Kidney (tissue), 14 donors: ENCODE measurements around the gene NAT16. TPM values are rescaled to one million over a fixed set of nuclear protein-coding genes. Genes with fewer than 3 reads are reported as not detected.
"Not testable (repeated sequence)": the region's sequence is repeated elsewhere in the genome, so short reads cannot be mapped to it uniquely, and the experiment has no call there.

ENCODE experiments used
- DNase-seq, 5 donors: peaks; one replicate each; pipeline ENCODE4 v3.0.0-alpha.2; 2013 to 2020
- FAIRE-seq: peaks from 2 replicates; lab custom pipeline; 2012; peaks lifted over from hg19 to GRCh38; lab: Jason Lieb, UNC
- H3K27ac ChIP-seq, 2 donors: one replicate each; pipeline ENCODE4 v1.7.0; 2013; ENCODE audit warnings: low read depth in 2 of 2, low read length in 2 of 2, inconsistent platforms in 1 of 2
- H3K27me3 ChIP-seq: one replicate; pipeline ENCODE4 v1.7.1; 2013; ENCODE audit warnings: low read length, inconsistent platforms; ENCODE audit not compliant: control insufficient read depth, insufficient read depth
- H3K36me3 ChIP-seq, 3 donors: one replicate each; pipeline versions ENCODE4 v1.7.0 to v1.7.1; 2013; ENCODE audit warnings: low read length in 3 of 3, control low read depth in 1 of 3, inconsistent platforms in 1 of 3; ENCODE audit not compliant: insufficient read depth in 3 of 3, control insufficient read depth in 2 of 3
- H3K4me1 ChIP-seq, 3 donors: one replicate each; pipeline versions ENCODE4 v1.7.0 to v1.7.1; 2013; ENCODE audit warnings: low read length in 3 of 3, inconsistent platforms in 1 of 3, low read depth in 1 of 3; ENCODE audit not compliant: control insufficient read depth in 2 of 3, insufficient read depth in 2 of 3
- H3K4me3 ChIP-seq, 3 donors: one replicate each; pipeline versions ENCODE4 v1.7.0 to v1.8.1; 2013; ENCODE audit warnings: low read length in 3 of 3, control low read depth in 1 of 3, inconsistent platforms in 1 of 3
- H3K9ac ChIP-seq, 3 donors: one replicate each; pipeline versions ENCODE4 v1.7.0 to v1.7.1; 2013; ENCODE audit warnings: low read length in 3 of 3, control low read depth in 1 of 3, inconsistent platforms in 1 of 3
- H3K9me3 ChIP-seq, 3 donors: one replicate each; pipeline versions ENCODE4 v1.7.0 to v1.7.1; 2013; ENCODE audit warnings: low read length in 3 of 3, control low read depth in 1 of 3, inconsistent platforms in 1 of 3; ENCODE audit not compliant: control insufficient read depth in 2 of 3, insufficient read depth in 1 of 3
- intact Hi-C: fragments of 100-400 bp; cut with DNase I; formaldehyde crosslinking; loops from one replicate; pipeline ENCODE4 v1.11.1; 2022
- polyA plus RNA-seq: library from polyadenylated mRNA; stranded (reverse); fragments of 350-450 nt; fragmentation: Illumina TruSeq; extraction: RNeasy Lipid Tissue Mini Kit (QIAGEN cat#74804); gene quantifications from one replicate; pipeline ENCODE4 v1.2.3, GENCODE V29; 2014; ENCODE audit warnings: low read depth, low replicate concordance; ENCODE audit not compliant: insufficient read depth
- total RNA-seq: library from RNA; stranded (reverse); fragmentation: NEBNext Ultra II Directional; extraction: Animal tissue kit (Norgen Biotek cat#: 25700); gene quantifications from one replicate; pipeline ENCODE4 v1.2.1, GENCODE V29; 2021
- TF ChIP-seq, protein P1 (sequence below): IDR thresholded peaks from 3 replicates; pipeline ENCODE4 v1.5.1; 2012; ENCODE audit warnings: mild to moderate bottlenecking, moderate library complexity, borderline replicate concordance; ENCODE audit not compliant: insufficient read depth; ENCODE audit errors: extremely low read depth
- donor health status: control.
- donor health status: control.
- donor health status: control.
- donor health status: control.
- donor health status: control.
- donor health status: DM: yes; HTN: yes; CAD: no.
- donor health status: Normal renal cell carcinoma (clear cell type).

The NAT16 gene
- total and polyA plus RNA-seq, 2 donors from 2014 or later, result not detected

DNA sequence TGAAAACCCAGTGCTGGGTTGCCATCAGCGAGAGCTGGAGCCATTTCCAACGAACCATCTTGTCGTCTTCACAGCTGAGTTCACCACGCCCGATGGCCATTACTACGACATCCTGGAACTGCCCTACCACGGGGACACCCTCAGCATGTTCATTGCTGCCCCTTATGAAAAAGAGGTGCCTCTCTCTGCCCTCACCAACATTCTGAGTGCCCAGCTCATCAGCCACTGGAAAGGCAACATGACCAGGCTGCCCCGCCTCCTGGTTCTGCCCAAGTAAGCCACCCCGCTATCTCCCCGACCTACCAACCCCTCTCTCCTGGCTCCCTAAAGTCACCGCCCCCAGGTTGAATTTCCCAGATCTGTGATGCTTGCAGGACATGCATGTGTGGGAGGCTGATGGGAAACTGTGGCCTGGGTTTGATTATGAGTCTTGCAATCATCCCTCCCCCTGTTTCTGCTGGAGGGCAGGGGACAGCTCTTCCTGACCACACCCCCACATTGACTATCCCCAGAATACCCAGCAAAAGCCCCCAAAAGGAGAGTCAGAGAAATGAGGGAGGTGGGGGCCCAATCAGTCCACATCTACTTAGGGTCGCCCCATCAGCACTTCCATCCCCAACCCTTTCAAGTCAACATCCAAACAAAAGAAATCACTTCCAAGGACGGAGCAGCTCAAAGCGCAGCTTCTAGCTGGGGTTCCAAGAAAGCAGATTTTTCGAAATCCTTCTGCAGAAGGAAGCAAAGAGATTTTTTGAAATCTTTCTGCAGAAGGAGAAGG, 46.3 kb downstream of the NAT16 start:
- DNase-seq (peak in 3 of 5 donors; percentile 33 to 70 (median 56)), FAIRE-seq (no peak)
- Histone ChIP-seq H3K4me3 (no peak overlapping the region), H3K27ac (no peak overlapping the region), H3K36me3 (no peaks in the 10 kb centered on the region), H3K9me3 (no peaks in the 10 kb centered on the region), H3K27me3 (no peaks in the 10 kb centered on the region), H3K4me1 (peaks cover 0 to 5% (median 0%) of the 10 kb centered on the region in 3 donors), H3K9ac (no peak overlapping the region)
- TF ChIP-seq, protein P1, sequence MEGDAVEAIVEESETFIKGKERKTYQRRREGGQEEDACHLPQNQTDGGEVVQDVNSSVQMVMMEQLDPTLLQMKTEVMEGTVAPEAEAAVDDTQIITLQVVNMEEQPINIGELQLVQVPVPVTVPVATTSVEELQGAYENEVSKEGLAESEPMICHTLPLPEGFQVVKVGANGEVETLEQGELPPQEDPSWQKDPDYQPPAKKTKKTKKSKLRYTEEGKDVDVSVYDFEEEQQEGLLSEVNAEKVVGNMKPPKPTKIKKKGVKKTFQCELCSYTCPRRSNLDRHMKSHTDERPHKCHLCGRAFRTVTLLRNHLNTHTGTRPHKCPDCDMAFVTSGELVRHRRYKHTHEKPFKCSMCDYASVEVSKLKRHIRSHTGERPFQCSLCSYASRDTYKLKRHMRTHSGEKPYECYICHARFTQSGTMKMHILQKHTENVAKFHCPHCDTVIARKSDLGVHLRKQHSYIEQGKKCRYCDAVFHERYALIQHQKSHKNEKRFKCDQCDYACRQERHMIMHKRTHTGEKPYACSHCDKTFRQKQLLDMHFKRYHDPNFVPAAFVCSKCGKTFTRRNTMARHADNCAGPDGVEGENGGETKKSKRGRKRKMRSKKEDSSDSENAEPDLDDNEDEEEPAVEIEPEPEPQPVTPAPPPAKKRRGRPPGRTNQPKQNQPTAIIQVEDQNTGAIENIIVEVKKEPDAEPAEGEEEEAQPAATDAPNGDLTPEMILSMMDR, result no peak
- intact Hi-C loops, result no loop called here

DNA sequence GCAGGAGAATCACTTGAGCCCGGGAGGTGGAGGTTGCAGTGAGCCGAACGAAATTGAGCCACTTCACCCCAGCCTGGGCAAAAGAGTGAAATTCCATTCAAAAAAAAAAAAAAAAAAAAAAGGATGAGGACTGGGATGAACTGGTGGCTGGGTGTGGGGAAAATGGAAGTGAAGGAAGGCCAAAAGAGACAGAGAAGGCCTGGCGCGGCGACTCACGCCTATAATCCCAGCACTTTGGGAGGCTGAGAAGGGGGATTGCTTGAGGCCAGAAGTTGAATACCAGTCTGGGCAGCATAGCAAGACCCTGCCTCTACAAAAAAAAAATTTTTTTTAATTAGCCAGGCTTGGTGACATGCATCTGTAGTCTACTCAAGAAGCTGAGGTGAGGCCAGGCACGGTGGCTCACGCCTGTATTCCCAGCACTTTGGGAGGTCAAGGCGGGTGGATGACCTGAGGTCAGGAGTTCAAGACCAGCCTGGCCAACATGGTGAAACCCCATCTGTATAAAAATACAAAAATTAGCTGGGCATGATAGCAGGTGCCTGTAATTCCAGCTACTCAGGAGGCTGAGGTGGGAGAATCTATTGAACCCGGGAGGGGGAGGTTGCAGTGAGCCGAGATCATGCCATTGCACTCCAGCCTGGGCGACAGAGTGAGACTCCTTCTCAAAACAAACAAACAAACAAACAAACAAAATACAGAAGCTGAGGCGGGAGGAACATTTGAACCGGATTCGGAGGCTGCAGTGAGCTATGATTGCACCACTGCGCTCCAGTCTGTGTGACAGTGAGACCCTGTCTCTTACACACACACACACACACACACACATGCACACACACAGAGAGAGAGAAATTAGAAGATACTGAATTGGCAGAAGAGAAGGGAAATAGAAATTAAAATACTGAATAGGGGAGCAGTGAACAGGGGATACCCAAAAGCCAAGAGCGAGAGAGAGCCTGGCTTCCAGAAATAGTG, 47.2 kb downstream of the NAT16 start:
- FAIRE-seq, H3K27ac ChIP-seq, H3K36me3 ChIP-seq, H3K27me3 ChIP-seq, intact Hi-C loops, DNase-seq, H3K9ac ChIP-seq, H3K9me3 ChIP-seq, H3K4me3 ChIP-seq, H3K4me1 ChIP-seq: not testable (repeated sequence)

DNA sequence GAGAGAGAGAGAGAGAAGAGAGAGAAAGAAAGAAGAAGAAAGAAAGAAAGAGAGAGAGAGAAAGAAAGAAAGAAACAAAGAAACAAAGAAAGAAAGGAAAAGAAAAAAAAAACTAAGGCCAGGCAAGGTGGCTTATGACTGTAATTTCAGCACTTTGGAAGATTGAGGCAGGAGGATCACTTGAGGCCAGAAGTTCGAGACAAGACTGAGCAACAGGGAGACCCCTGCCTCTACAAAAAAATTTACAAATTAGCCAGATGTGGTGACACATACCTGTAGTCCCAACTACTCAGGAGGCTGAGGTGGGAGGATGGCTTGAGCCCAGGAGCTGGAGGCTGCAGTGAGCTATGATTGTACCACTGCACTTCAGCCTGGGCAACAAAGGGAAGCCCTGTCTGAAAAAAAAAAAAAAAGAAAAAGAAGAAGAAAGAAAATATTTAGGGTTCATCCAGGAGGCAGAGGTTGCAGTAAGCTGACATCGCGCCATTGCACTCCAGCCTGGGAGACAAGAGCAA, 50.4 kb downstream of the NAT16 start:
- FAIRE-seq (no peak), DNase-seq (no peak)
- TF ChIP-seq, protein P1, result no peak
- Histone ChIP-seq H3K9me3 (no peaks in the 10 kb centered on the region), H3K4me3 (no peak overlapping the region), H3K36me3 (no peaks in the 10 kb centered on the region), H3K27ac (no peak overlapping the region), H3K4me1 (peaks cover 0 to 17% (median 7%) of the 10 kb centered on the region in 3 donors), H3K27me3 (no peaks in the 10 kb centered on the region), H3K9ac (no peak overlapping the region)
- intact Hi-C loops, result no loop called here
